IMR-90 (cell line): Measurements from ENCODE around the gene RPL41. TPM values are rescaled to one million over a fixed set of nuclear protein-coding genes. Genes with fewer than 3 reads are reported as not detected.

Experiments
- BHLHE40 ChIP-seq: fragments of 150-350 bp; IDR thresholded peaks from 2 replicates; pipeline ENCODE4 v1.6.1; 2016; ENCODE audit warnings: mild to moderate bottlenecking, low read depth, low read length
- RFX5 ChIP-seq: IDR thresholded peaks from 2 replicates; pipeline ENCODE4 v1.8.0; 2012; ENCODE audit warnings: low read depth, mild to moderate bottlenecking, low read length, moderate library complexity
- polyA plus RNA-seq, 3 experiments: library from polyadenylated mRNA; depleted of rRNA; stranded (reverse); fragments of >200 nt; gene quantifications; 2 replicates each; pipeline ENCODE4 v1.2.3, GENCODE V29; 2012; ENCODE audit warnings: low replicate concordance in 1 of 3
- total RNA-seq: library from RNA; depleted of rRNA; stranded (reverse); fragments of >200 nt; gene quantifications from 2 replicates; pipeline ENCODE4 v1.2.3, GENCODE V29; 2012

RPL41 gene
- total and polyA plus RNA-seq, 2 of the 4 experiments (the other 2 are of a cell fraction): 1,119 to 9,394 TPM

GRCh38 chr12:56117778-56118687 lies 1.6 kb downstream of the RPL41 start, which contains the start of gene ZC3H10 (continued):
- TF ChIP-seq BHLHE40: peak; percentile 96
- no peak for TF ChIP-seq RFX5
